AG04450 (cell line): ENCODE measurements around the gene SART1. TPM values are rescaled to one million over a fixed set of nuclear protein-coding genes. Genes with fewer than 3 reads are reported as not detected.

ENCODE experiments used
- CTCF ChIA-PET: fragments of 300-600, 350-600 bp; formaldehyde crosslinking; extraction: SDS; loops from one replicate; lab custom pipeline; 2022; ENCODE audit warnings: antibody characterized with exemption, inconsistent platforms; lab: Charles Lee
- POLR2A ChIA-PET: fragments of 350-600 bp; formaldehyde crosslinking; extraction: SDS; loops from one replicate; lab custom pipeline; 2021; ENCODE audit warnings: antibody characterized with exemption, inconsistent platforms; lab: Yijun Ruan, JAX
- DNase-seq: peaks from one replicate; pipeline ENCODE4 v3.0.0-alpha.2; 2011; ENCODE audit warnings: low read depth, low spot score
- H3K27ac ChIP-seq: one replicate; pipeline ENCODE4 v1.5.1; 2012; ENCODE audit warnings: low read depth, low read length, control low read depth
- H3K27me3 ChIP-seq: one replicate; pipeline ENCODE4 v1.6.0; 2012; ENCODE audit warnings: low read length; ENCODE audit not compliant: control insufficient read depth, insufficient read depth
- H3K4me3 ChIP-seq: 2 replicates; pipeline ENCODE4 v1.5.1; 2011; ENCODE audit warnings: mild to moderate bottlenecking, low read depth, low read length, control low read depth
- H3K9me3 ChIP-seq: 2 replicates; pipeline ENCODE4 v1.5.1; 2012; ENCODE audit warnings: low read length; ENCODE audit not compliant: control insufficient read depth, insufficient read depth
- polyA plus RNA-seq: library from polyadenylated mRNA; depleted of rRNA; stranded (reverse); fragments of >200 nt; gene quantifications from 2 replicates; pipeline ENCODE4 v1.2.3, GENCODE V29; 2011
- TF ChIP-seq, protein P1 (sequence below): IDR thresholded peaks from 2 replicates; pipeline ENCODE4 v1.5.1; 2011; ENCODE audit warnings: low read depth, low read length, control low read depth, inconsistent platforms

The SART1 gene
- polyA plus RNA-seq, 1 experiment: 14.3 TPM

- TF ChIP-seq, protein P1, sequence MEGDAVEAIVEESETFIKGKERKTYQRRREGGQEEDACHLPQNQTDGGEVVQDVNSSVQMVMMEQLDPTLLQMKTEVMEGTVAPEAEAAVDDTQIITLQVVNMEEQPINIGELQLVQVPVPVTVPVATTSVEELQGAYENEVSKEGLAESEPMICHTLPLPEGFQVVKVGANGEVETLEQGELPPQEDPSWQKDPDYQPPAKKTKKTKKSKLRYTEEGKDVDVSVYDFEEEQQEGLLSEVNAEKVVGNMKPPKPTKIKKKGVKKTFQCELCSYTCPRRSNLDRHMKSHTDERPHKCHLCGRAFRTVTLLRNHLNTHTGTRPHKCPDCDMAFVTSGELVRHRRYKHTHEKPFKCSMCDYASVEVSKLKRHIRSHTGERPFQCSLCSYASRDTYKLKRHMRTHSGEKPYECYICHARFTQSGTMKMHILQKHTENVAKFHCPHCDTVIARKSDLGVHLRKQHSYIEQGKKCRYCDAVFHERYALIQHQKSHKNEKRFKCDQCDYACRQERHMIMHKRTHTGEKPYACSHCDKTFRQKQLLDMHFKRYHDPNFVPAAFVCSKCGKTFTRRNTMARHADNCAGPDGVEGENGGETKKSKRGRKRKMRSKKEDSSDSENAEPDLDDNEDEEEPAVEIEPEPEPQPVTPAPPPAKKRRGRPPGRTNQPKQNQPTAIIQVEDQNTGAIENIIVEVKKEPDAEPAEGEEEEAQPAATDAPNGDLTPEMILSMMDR: no peak
These were observed 22.1 kb downstream of the SART1 start for GRCh38 chr11:65983589-65983987.

GRCh38 chr11:65987336-65987735, 25.8 kb downstream of the SART1 start:
- no peak for DNase-seq
- H3K27ac ChIP-seq: no peak overlapping the region
- H3K27me3 ChIP-seq: no peaks in the 10 kb centered on the region
- no peak overlapping the region for H3K4me3 ChIP-seq
- ChIA-PET POLR2A (interaction anchor here (1.2 kb wide), 1 partner anchor 8 kb away, joined by 5 read pairs; no protein-coding TSS in a partner anchor), CTCF (interaction anchor here (1.3 to 7.5 kb wide), 3 partner anchors 99 to 275 kb away, joined by 5 to 157 read pairs (median 7); partner anchors contain the start of genes CCDC85B, FIBP and KAT5)
- TF ChIP-seq, protein P1: no peak
- no peaks in the 10 kb centered on the region for H3K9me3 ChIP-seq

More at GRCh38 chr11:65983589-65983987, 22.1 kb downstream of the SART1 start:
- H3K27me3 ChIP-seq: no peaks in the 10 kb centered on the region
- no peak overlapping the region for H3K4me3 ChIP-seq
- H3K27ac ChIP-seq: no peak overlapping the region
- DNase-seq: no peak
- ChIA-PET CTCF (interaction anchor here (0.5 to 4.1 kb wide), 3 partner anchors 11 to 99 kb away, joined by 3 to 29 read pairs (median 13); partner anchors contain the start of gene FIBP), POLR2A (no interaction called here)
- H3K9me3 ChIP-seq: no peaks in the 10 kb centered on the region

- H3K27me3 ChIP-seq: no peaks in the 10 kb centered on the region
- TF ChIP-seq, protein P1: peak; percentile 97
- DNase-seq: peak; percentile 92
- CTCF ChIA-PET: interaction anchor here (0.6 to 7.5 kb wide), 14 partner anchors 10 to 283 kb away, joined by 3 to 157 read pairs (median 3); partner anchors contain the start of genes CCDC85B, FIBP and KAT5
- POLR2A ChIA-PET: interaction anchor here (0.6 to 1.2 kb wide), 3 partner anchors 10 to 104 kb away, joined by 4 to 7 read pairs (median 5); partner anchors contain the start of gene FIBP
- H3K27ac ChIP-seq: no peak overlapping the region
- H3K9me3 ChIP-seq: no peaks in the 10 kb centered on the region
- H3K4me3 ChIP-seq: no peak overlapping the region
These were observed 27.5 kb downstream of the SART1 start for GRCh38 chr11:65988791-65989592.

GRCh38 chr11:65992056-65992455, 30.5 kb downstream of the SART1 start:
- H3K9me3 ChIP-seq: no peaks in the 10 kb centered on the region
- no peak overlapping the region for H3K4me3 ChIP-seq
- TF ChIP-seq, protein P1: no peak
- H3K27ac ChIP-seq: no peak overlapping the region
- no peak for DNase-seq
- ChIA-PET POLR2A (no interaction called here), CTCF (interaction anchor here (1.1 to 7.5 kb wide), 5 partner anchors 26 to 132 kb away, joined by 3 to 157 read pairs (median 3); partner anchors contain the start of genes CCDC85B and FIBP)
- no peaks in the 10 kb centered on the region for H3K27me3 ChIP-seq

- no peaks in the 10 kb centered on the region for H3K9me3 ChIP-seq
- no peak for DNase-seq
- H3K27ac ChIP-seq: no peak overlapping the region
- ChIA-PET CTCF (no interaction called here), POLR2A (no interaction called here)
- no peaks in the 10 kb centered on the region for H3K27me3 ChIP-seq
- TF ChIP-seq, protein P1: no peak
- H3K4me3 ChIP-seq: no peak overlapping the region
These were observed 35.8 kb downstream of the SART1 start for GRCh38 chr11:65997286-65997685.
